ENCODE data around the gene PSENEN. TPM values are rescaled to one million over a fixed set of nuclear protein-coding genes. Genes with fewer than 3 reads are reported as not detected.
"Not testable (repeated sequence)": the region's sequence is repeated elsewhere in the genome, so short reads cannot be mapped to it uniquely, and the experiment has no call there.

The PSENEN gene
- total RNA-seq, 1 donor from 2014 or later: 40.7 TPM

DNA sequence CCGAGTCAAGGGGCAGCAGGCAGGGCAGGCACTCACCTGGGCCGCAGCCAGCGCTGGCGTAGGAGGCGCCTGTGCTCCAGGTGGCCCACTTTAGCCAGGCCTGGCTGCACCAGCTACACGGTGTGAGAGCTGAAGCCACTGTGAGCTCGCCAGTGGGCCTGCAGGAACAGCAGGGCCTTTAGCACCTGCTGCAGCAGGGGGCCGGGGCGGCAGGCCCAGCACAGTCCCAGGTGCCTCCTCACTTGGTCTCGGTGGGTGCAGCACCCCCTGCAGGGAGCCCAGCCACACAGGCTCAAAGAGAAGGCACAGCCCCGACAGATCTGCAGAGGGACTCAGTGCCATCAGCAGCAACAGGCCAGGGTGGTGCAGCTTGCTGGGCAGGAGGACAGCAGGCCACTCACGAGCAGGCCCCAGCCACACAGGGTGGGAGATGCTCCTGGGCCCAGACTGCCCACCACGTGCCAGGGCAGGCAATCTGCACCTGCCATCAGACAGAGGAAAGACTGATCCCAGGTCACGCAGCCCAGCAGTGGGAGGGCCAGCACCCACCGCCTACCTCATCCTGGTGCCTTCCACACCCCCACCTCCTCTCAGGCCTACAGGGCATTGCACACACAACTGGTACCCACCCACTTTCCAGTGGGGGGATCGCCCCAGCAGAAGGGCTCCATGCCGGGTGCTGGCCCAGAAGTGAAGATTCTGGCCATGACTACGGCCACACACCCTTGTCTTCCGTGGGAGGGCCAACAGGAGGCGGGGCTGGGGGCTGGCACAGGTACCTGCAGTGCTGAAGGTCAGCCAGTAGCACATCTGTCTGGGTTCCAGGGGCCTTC lies 45.7 kb downstream of the PSENEN start:
- intact Hi-C loops (cut with DNase I): no loop called here
- peak; percentile 36 for DNase-seq
- no peak for ATAC-seq (ENCODE audit: poor library complexity)

DNA sequence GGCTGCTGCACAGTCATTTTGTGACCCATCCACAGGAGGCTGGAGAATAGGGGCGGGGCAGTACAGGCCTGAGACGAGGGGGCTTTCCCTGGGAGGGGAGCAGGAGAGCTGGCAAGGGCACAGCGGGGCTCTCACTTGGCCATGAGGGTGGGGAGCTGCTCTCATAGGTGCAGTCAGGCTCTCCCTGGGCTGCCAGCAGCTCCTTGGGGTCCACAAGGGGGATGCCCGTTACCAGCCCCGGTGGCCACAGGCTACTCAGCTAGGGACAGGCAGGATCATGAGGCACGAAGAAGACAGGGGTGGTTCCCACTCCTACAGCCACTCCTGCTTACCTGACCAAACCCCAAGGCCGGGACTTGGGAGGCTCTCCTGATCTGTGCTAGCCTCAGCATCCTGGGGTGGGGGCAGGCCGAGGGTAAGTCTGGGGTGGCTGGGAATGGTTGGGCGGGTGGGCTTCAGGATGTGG lies 46.4 kb downstream of the PSENEN start:
- DNase-seq (peak; percentile 28), ATAC-seq (ENCODE audit: poor library complexity) (no peak)
- intact Hi-C loops (cut with DNase I): no loop called here

GRCh38 chr19:35792312-35792711 lies 46.9 kb downstream of the PSENEN start:
- peak; percentile 17 for DNase-seq
- no peak for ATAC-seq (ENCODE audit: poor library complexity)
- intact Hi-C loops (cut with DNase I): no loop called here

DNA sequence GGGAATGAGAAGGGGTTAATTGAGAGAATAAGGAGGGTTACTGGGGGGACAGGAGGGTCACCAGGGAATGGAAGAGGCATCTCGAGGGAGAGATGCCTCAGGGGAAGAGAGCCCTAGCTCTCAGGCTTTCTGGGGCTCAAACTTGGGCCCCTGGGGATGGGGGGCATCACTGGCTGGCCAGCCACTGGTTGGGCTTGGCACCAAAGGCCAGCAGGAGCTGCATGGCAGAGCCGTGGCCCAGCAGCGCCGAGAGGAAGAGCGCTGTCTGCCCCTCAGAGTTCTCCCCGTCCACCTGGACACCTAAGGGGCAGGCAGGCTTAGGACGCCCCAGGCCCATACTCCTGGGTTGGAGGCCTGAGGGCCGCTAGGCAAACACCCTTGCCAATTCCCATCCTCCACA lies 47.4 kb downstream of the PSENEN start:
- DNase-seq (peak; percentile 10), ATAC-seq (ENCODE audit: poor library complexity) (no peak)
- intact Hi-C loops (cut with DNase I): no loop called here

DNA sequence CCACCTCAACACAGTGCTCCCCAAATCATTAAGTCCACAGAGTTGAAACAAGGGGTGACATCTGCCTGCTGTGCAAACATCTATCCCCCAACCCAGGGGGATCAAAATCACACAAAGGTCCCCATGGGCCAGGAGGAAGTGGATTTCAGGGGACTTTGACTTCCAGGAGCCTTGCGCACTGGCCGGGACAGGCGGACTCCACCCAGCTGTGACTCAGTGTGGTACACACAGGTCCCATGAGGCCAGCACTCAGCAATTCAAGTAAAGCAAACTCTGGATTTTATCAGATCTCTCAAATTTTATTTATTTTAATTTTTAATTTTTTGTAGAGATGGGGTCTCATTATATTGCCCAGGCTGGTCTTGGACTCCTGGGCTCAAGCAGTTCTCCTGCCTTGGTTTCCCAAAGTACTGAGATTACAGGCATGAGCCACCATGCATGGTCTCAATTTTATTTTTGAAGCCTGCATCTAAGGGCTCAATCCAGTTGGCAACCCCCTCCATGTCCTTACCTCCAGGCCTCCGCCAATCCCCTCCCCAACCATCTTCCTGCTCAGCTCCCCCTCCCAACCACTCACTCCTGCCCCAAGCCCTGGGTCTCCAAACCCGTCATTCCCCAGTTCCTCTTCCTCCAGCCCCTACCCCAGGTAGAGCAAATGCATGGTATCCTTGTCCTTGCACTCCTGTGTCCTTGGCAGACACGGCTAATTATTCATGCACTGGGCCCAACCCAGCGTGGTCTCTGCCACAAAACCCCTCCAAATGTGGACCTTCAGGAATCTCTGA lies 48.1 kb downstream of the PSENEN start:
- ATAC-seq (ENCODE audit: poor library complexity) (no peak), DNase-seq (peak; percentile 33)
- intact Hi-C loops (cut with DNase I): no loop called here

DNA sequence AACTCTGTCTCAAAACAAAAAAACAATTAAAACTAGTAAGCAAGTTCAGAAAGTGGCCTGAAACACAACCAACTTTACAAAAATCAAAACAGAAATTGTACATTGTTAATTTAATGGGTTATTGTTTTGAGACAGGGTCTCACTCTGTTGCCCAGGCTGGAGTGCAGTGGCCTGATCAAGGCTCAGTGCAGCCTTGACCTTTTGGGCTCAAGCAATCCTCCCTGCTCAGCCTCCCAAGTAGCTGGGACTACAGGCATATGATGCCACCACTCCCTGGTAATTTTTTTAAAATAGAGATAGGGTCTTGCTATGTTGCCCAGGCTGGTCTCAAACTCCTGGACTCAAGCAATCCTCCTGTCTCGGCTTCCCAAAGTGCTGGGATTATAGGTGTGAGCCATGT lies 50.1 kb downstream of the PSENEN start:
- ATAC-seq (ENCODE audit: poor library complexity); intact Hi-C loops (cut with DNase I); DNase-seq: not testable (repeated sequence)

Other genes with a start within 250 kb of the PSENEN start
- 3.6 TPM for gene DMKN, start 232.0 kb upstream of the PSENEN start, total RNA-seq
- gene SBSN, start 217.3 kb upstream of the PSENEN start, total RNA-seq: not detected
- not detected for gene GAPDHS, start 212.2 kb upstream of the PSENEN start, total RNA-seq
- 75.7 TPM for gene TMEM147, start 200.0 kb upstream of the PSENEN start, total RNA-seq
- gene ATP4A, start 182.0 kb upstream of the PSENEN start, total RNA-seq: not detected
- gene PMIS2, start 159.5 kb upstream of the PSENEN start, total RNA-seq: not detected
- 3.3 TPM for gene HAUS5, start 132.9 kb upstream of the PSENEN start, total RNA-seq
- gene RBM42, start 116.6 kb upstream of the PSENEN start, total RNA-seq: 48.9 TPM
- gene ETV2, start 103.9 kb upstream of the PSENEN start, total RNA-seq: 0.32 TPM
- gene COX6B1, start 97.3 kb upstream of the PSENEN start, total RNA-seq: 1,337 TPM
- gene UPK1A, start 79.1 kb upstream of the PSENEN start, total RNA-seq: not detected
- not detected for gene ZBTB32, start 41.1 kb upstream of the PSENEN start, total RNA-seq
- 16.3 TPM for gene KMT2B, start 27.6 kb upstream of the PSENEN start, total RNA-seq
- gene IGFLR1, start 3.2 kb upstream of the PSENEN start, total RNA-seq: 2.9 TPM
- 22.6 TPM for gene U2AF1L4, start 233 bp upstream of the PSENEN start, total RNA-seq
- gene LIN37, start 2.9 kb downstream of the PSENEN start, total RNA-seq: 5.2 TPM
- 570 TPM for gene HSPB6, start 11.4 kb downstream of the PSENEN start, total RNA-seq
- gene PROSER3, start 12.5 kb downstream of the PSENEN start, total RNA-seq: 5.9 TPM
- 3.0 TPM for gene ARHGAP33, start 29.9 kb downstream of the PSENEN start, total RNA-seq
- gene PRODH2, start 67.2 kb downstream of the PSENEN start, total RNA-seq: not detected
- gene NPHS1, start 106.9 kb downstream of the PSENEN start, total RNA-seq: not detected
- gene KIRREL2, start 111.3 kb downstream of the PSENEN start, total RNA-seq: not detected
- 17.8 TPM for gene APLP1, start 122.9 kb downstream of the PSENEN start, total RNA-seq
- 2.6 TPM for gene NFKBID, start 154.9 kb downstream of the PSENEN start, total RNA-seq
- gene HCST, start 156.9 kb downstream of the PSENEN start, total RNA-seq: 4.1 TPM
- 28.3 TPM for gene TYROBP, start 162.6 kb downstream of the PSENEN start, total RNA-seq
- gene LRFN3, start 190.7 kb downstream of the PSENEN start, total RNA-seq: 6.1 TPM
- 10.2 TPM for gene SDHAF1, start 249.5 kb downstream of the PSENEN start, total RNA-seq

Data from Right ventricle myocardium superior (tissue), 1 donor.